ENCODE results near the gene FDX1.
"Not testable (repeated sequence)": the region's sequence is repeated elsewhere in the genome, so short reads cannot be mapped to it uniquely, and the experiment has no call there.

DNA sequence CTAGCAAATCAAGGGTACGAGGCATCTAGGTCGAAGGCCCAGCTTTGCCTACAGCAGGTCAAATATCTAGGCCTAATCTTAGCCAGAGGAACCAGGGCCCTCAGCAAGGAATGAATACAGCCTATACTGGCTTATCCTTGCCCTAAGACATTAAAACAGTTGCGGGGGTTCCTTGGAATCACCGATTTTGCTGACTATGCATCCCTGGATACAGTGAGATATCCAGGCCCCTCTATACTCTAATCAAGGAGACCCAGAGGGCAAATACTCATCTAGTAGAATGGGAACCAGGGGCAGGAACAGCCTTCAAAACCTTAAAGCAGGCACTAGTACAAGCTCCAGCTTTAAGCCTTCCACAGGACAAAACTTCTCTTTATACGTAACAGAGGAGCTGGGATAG is 26.2 kb upstream of the FDX1 start:
- TF ChIP-seq, protein P1, sequence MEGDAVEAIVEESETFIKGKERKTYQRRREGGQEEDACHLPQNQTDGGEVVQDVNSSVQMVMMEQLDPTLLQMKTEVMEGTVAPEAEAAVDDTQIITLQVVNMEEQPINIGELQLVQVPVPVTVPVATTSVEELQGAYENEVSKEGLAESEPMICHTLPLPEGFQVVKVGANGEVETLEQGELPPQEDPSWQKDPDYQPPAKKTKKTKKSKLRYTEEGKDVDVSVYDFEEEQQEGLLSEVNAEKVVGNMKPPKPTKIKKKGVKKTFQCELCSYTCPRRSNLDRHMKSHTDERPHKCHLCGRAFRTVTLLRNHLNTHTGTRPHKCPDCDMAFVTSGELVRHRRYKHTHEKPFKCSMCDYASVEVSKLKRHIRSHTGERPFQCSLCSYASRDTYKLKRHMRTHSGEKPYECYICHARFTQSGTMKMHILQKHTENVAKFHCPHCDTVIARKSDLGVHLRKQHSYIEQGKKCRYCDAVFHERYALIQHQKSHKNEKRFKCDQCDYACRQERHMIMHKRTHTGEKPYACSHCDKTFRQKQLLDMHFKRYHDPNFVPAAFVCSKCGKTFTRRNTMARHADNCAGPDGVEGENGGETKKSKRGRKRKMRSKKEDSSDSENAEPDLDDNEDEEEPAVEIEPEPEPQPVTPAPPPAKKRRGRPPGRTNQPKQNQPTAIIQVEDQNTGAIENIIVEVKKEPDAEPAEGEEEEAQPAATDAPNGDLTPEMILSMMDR (IDR thresholded peaks at IDR 0.05): not testable (repeated sequence)
- not testable (repeated sequence) for TF ChIP-seq EZH2, EZH2phosphoT487 (IDR thresholded peaks at IDR 0.05)
